ENCODE results near the gene DCDC2C. TPM values are rescaled to one million over a fixed set of nuclear protein-coding genes. Genes with fewer than 3 reads are reported as not detected.

DCDC2C gene
- total RNA-seq, 1 experiment from 2014 or later: not detected

DNA sequence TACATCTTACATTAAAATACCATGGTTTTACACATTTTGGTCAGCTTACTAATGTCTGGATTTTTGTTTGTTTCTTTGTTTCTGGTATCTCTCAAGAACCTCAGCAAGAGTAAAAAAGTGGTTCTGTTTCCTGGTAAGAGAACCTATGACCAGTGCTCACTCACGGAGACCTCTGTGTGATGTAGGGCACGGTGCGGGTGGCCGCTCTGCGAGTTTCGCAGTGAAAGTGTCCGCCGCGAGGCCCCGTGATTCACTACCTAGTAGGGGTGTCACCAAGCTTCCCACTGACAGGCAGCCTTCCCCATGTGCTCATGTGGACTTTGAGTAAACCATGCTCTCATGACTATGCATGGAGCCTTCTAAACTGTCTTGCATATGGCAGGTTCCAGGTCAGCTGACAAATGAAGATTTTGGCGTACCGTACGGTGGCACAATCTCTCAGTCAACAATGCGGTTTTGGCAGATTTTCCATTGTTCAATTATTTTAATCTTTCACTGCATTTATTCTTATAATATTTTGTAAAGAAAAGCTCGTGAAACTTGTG lies 137.3 kb downstream of the DCDC2C start:
- Mint-ChIP-seq H3K27ac (no peak overlapping the region), H3K27me3 (ENCODE audit: low read depth) (peaks cover 24% of the 10 kb centered on the region), H3K4me3 (no peak overlapping the region), H3K9me3 (peaks cover 89% of the 10 kb centered on the region), H3K36me3 (peaks cover 82% of the 10 kb centered on the region), H3K4me1 (no peaks in the 10 kb centered on the region)
- ChIA-PET POLR2A (no interaction called here), CTCF (no interaction called here)
- ATAC-seq: no peak
- DNase-seq (ENCODE audit: low spot score): no peak
- no peak for TF ChIP-seq KAT7 (CRISPR knock-in tag; IDR thresholded peaks at IDR 0.05; ENCODE audit: borderline replicate concordance)
- no peak for TF ChIP-seq ZNF263 (CRISPR knock-in tag; IDR thresholded peaks at IDR 0.05; ENCODE audit: low read depth)
- no peak for TF ChIP-seq ZNF121 (CRISPR knock-in tag; IDR thresholded peaks at IDR 0.05)
- no peak for TF ChIP-seq CREB1 (CRISPR knock-in tag; IDR thresholded peaks at IDR 0.05)
- TF ChIP-seq, protein P1, sequence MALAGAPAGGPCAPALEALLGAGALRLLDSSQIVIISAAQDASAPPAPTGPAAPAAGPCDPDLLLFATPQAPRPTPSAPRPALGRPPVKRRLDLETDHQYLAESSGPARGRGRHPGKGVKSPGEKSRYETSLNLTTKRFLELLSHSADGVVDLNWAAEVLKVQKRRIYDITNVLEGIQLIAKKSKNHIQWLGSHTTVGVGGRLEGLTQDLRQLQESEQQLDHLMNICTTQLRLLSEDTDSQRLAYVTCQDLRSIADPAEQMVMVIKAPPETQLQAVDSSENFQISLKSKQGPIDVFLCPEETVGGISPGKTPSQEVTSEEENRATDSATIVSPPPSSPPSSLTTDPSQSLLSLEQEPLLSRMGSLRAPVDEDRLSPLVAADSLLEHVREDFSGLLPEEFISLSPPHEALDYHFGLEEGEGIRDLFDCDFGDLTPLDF (CRISPR knock-in tag; IDR thresholded peaks at IDR 0.05): no peak

DNA sequence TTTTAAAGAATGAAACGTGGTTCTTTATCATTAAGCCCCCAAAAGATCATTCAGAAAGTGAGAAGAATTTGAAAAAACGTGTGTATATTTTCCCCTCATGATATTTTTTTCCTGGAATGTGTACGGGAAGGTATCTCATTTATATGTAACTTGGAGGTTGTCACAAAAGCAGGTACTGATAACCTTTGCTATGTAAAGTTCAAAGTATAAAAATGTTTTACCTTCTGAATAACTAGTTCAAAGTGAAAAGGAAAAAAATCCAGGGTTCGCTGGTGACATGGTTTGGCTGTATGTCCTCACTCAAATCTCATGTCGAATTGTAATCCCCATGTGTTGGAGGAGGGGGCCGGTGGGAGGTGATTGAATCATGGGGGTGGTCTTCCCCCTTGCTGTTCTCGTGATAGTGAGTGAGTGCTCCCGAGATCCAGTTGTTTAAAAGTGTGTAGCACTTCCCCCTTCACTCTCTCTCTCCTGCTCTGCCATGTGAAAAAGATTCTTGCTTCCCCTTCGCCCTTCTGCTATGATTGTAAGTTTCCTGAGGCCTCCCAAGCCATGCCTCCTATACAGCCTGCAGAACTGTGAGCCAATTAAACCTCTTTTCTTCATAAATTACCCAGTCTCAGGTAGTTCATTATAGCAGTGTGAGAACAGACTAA lies 144.2 kb downstream of the DCDC2C start:
- no peak overlapping the region for H3K4me3 Mint-ChIP-seq
- ATAC-seq: no peak
- POLR2A ChIA-PET: interaction anchor here (0.6 kb wide), 1 partner anchor 821 kb away, joined by 3 read pairs; no protein-coding TSS in a partner anchor
- peaks cover 93% of the 10 kb centered on the region for H3K9me3 Mint-ChIP-seq
- H3K4me1 Mint-ChIP-seq: no peaks in the 10 kb centered on the region
- TF ChIP-seq IRF2 (CRISPR knock-in tag; IDR thresholded peaks at IDR 0.05; ENCODE audit: borderline replicate concordance, low read depth) (no peak), ZNF219 (CRISPR knock-in tag; IDR thresholded peaks at IDR 0.05; ENCODE audit: borderline replicate concordance) (no peak), GRHL2 (CRISPR knock-in tag; IDR thresholded peaks at IDR 0.05; ENCODE audit: insufficient replicate concordance, severe bottlenecking) (no peak), CBFB (CRISPR knock-in tag; IDR thresholded peaks at IDR 0.05; ENCODE audit: low read depth) (no peak)
- TF ChIP-seq, protein P2, sequence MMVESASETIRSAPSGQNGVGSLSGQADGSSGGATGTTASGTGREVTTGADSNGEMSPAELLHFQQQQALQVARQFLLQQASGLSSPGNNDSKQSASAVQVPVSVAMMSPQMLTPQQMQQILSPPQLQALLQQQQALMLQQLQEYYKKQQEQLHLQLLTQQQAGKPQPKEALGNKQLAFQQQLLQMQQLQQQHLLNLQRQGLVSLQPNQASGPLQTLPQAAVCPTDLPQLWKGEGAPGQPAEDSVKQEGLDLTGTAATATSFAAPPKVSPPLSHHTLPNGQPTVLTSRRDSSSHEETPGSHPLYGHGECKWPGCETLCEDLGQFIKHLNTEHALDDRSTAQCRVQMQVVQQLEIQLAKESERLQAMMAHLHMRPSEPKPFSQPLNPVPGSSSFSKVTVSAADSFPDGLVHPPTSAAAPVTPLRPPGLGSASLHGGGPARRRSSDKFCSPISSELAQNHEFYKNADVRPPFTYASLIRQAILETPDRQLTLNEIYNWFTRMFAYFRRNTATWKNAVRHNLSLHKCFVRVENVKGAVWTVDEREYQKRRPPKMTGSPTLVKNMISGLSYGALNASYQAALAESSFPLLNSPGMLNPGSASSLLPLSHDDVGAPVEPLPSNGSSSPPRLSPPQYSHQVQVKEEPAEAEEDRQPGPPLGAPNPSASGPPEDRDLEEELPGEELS (CRISPR knock-in tag; IDR thresholded peaks at IDR 0.05): no peak
- TF ChIP-seq, protein P3, sequence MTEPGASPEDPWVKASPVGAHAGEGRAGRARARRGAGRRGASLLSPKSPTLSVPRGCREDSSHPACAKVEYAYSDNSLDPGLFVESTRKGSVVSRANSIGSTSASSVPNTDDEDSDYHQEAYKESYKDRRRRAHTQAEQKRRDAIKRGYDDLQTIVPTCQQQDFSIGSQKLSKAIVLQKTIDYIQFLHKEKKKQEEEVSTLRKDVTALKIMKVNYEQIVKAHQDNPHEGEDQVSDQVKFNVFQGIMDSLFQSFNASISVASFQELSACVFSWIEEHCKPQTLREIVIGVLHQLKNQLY (CRISPR knock-in tag; IDR thresholded peaks at IDR 0.05): no peak
- TF ChIP-seq, protein P4, sequence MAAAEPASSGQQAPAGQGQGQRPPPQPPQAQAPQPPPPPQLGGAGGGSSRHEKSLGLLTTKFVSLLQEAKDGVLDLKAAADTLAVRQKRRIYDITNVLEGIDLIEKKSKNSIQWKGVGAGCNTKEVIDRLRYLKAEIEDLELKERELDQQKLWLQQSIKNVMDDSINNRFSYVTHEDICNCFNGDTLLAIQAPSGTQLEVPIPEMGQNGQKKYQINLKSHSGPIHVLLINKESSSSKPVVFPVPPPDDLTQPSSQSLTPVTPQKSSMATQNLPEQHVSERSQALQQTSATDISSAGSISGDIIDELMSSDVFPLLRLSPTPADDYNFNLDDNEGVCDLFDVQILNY (CRISPR knock-in tag; IDR thresholded peaks at IDR 0.05): no peak
- TF ChIP-seq, protein P5, sequence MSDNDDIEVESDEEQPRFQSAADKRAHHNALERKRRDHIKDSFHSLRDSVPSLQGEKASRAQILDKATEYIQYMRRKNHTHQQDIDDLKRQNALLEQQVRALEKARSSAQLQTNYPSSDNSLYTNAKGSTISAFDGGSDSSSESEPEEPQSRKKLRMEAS (CRISPR knock-in tag; IDR thresholded peaks at IDR 0.05): no peak
- H3K27ac Mint-ChIP-seq: no peak overlapping the region
- peaks cover 23% of the 10 kb centered on the region for H3K27me3 Mint-ChIP-seq (ENCODE audit: low read depth)
- CTCF ChIA-PET: no interaction called here
- peaks cover 72% of the 10 kb centered on the region for H3K36me3 Mint-ChIP-seq
- no peak for DNase-seq (ENCODE audit: low spot score)

DNA sequence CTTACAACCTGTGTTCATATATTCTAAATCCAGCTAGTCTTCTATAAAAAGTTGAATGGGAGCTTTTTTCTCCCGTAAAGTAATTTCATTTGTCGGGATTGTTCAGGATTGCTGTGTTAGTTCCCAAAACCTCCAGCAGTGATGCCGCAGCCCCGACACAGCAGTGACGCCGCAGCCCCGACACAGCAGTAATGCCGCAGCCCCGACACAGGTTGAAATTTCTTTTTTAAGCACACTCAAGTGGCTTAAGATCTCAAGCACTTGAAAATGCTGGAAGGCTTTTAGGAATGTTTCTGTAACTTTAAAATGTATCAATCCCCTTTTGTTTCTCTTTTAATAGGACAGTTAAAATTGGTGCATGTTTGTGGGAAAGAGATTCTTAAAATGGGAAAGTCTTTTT lies 145.4 kb downstream of the DCDC2C start:
- ATAC-seq: no peak
- ChIA-PET CTCF (no interaction called here), POLR2A (no interaction called here)
- Mint-ChIP-seq H3K4me3 (no peak overlapping the region), H3K27ac (no peak overlapping the region), H3K4me1 (no peaks in the 10 kb centered on the region), H3K9me3 (peaks cover 93% of the 10 kb centered on the region), H3K27me3 (ENCODE audit: low read depth) (peaks cover 12% of the 10 kb centered on the region), H3K36me3 (peaks cover 72% of the 10 kb centered on the region)
- no peak for DNase-seq (ENCODE audit: low spot score)
- TF ChIP-seq, protein P6, sequence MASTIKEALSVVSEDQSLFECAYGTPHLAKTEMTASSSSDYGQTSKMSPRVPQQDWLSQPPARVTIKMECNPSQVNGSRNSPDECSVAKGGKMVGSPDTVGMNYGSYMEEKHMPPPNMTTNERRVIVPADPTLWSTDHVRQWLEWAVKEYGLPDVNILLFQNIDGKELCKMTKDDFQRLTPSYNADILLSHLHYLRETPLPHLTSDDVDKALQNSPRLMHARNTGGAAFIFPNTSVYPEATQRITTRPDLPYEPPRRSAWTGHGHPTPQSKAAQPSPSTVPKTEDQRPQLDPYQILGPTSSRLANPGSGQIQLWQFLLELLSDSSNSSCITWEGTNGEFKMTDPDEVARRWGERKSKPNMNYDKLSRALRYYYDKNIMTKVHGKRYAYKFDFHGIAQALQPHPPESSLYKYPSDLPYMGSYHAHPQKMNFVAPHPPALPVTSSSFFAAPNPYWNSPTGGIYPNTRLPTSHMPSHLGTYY (CRISPR knock-in tag; IDR thresholded peaks at IDR 0.05): no peak
- TF ChIP-seq KAT7 (CRISPR knock-in tag; IDR thresholded peaks at IDR 0.05; ENCODE audit: borderline replicate concordance): no peak
- no peak for TF ChIP-seq ZNF317 (CRISPR knock-in tag; IDR thresholded peaks at IDR 0.05; ENCODE audit: borderline replicate concordance, low read depth)
- TF ChIP-seq, protein P7, sequence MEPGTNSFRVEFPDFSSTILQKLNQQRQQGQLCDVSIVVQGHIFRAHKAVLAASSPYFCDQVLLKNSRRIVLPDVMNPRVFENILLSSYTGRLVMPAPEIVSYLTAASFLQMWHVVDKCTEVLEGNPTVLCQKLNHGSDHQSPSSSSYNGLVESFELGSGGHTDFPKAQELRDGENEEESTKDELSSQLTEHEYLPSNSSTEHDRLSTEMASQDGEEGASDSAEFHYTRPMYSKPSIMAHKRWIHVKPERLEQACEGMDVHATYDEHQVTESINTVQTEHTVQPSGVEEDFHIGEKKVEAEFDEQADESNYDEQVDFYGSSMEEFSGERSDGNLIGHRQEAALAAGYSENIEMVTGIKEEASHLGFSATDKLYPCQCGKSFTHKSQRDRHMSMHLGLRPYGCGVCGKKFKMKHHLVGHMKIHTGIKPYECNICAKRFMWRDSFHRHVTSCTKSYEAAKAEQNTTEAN (CRISPR knock-in tag; IDR thresholded peaks at IDR 0.05): no peak
- TF ChIP-seq, protein P8, sequence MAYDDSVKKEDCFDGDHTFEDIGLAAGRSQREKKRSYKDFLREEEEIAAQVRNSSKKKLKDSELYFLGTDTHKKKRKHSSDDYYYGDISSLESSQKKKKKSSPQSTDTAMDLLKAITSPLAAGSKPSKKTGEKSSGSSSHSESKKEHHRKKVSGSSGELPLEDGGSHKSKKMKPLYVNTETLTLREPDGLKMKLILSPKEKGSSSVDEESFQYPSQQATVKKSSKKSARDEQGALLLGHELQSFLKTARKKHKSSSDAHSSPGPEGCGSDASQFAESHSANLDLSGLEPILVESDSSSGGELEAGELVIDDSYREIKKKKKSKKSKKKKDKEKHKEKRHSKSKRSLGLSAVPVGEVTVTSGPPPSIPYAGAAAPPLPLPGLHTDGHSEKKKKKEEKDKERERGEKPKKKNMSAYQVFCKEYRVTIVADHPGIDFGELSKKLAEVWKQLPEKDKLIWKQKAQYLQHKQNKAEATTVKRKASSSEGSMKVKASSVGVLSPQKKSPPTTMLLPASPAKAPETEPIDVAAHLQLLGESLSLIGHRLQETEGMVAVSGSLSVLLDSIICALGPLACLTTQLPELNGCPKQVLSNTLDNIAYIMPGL (CRISPR knock-in tag; IDR thresholded peaks at IDR 0.05): no peak
- no peak for TF ChIP-seq ETV6 (CRISPR knock-in tag; IDR thresholded peaks at IDR 0.05)
- no peak for TF ChIP-seq NR2C2 (CRISPR knock-in tag; IDR thresholded peaks at IDR 0.05)
- no peak for TF ChIP-seq ATF1 (CRISPR knock-in tag; IDR thresholded peaks at IDR 0.05)
- no peak for TF ChIP-seq RORB (CRISPR knock-in tag; IDR thresholded peaks at IDR 0.05)

Measured in WTC11 (cell line).